MCF 10A (cell line): Measurements from ENCODE around the gene UNCX. TPM values are rescaled to one million over a fixed set of nuclear protein-coding genes. Genes with fewer than 3 reads are reported as not detected.

ENCODE experiments used
- BruUV-seq: library from RNA; stranded (reverse); fragments of 400-500 nt; replicated peaks from 2 replicates; lab custom pipeline; 2021; lab: Mats Ljungman, UMichigan
- CTCF ChIA-PET: fragments of 300-600 bp; sonication (Branson Sonifier 250); formaldehyde crosslinking; extraction: SDS; loops from one replicate; lab custom pipeline; 2021; ENCODE audit warnings: antibody characterized with exemption, inconsistent platforms; lab: Yijun Ruan, JAX
- POLR2A ChIA-PET: fragments of 300-600, 350-650 bp; sonication (Branson Sonifier 250); formaldehyde crosslinking; extraction: SDS; loops from one replicate; lab custom pipeline; 2020; ENCODE audit warnings: antibody characterized with exemption, inconsistent platforms; lab: Yijun Ruan, JAX
- DNase-seq: peaks from one replicate; pipeline ENCODE4 v3.0.0-alpha.2; 2018; ENCODE audit not compliant: unreplicated experiment
- H3K27ac Mint-ChIP-seq: one replicate; pipeline ENCODE4 v1.8.0; 2022; ENCODE audit warnings: mild to moderate bottlenecking, low read depth, mixed read lengths; ENCODE audit not compliant: unreplicated experiment
- H3K27me3 Mint-ChIP-seq: one replicate; pipeline ENCODE4 v1.8.0; 2022; ENCODE audit warnings: mixed read lengths; ENCODE audit not compliant: insufficient read depth, unreplicated experiment
- H3K36me3 Mint-ChIP-seq: one replicate; pipeline ENCODE4 v1.8.0; 2022; ENCODE audit warnings: mild to moderate bottlenecking, moderate library complexity, mixed read lengths; ENCODE audit not compliant: insufficient read depth, unreplicated experiment
- H3K4me1 Mint-ChIP-seq: one replicate; pipeline ENCODE4 v1.8.0; 2022; ENCODE audit warnings: mixed read lengths; ENCODE audit not compliant: insufficient read depth, unreplicated experiment
- H3K4me3 Mint-ChIP-seq: one replicate; pipeline ENCODE4 v1.8.0; 2022; ENCODE audit warnings: mild to moderate bottlenecking, moderate library complexity, mixed read lengths; ENCODE audit not compliant: unreplicated experiment
- H3K9me3 Mint-ChIP-seq: one replicate; pipeline ENCODE4 v1.8.0; 2022; ENCODE audit warnings: mixed read lengths; ENCODE audit not compliant: unreplicated experiment
- CTCF ChIP-seq: fragments of 200-600 bp; IDR thresholded peaks from one replicate; pipeline ENCODE4 v1.8.0; 2022; ENCODE audit warnings: antibody characterized with exemption, mild to moderate bottlenecking; ENCODE audit not compliant: unreplicated experiment
- intact Hi-C: fragments of 100-400 bp; cut with micrococcal nuclease; formaldehyde crosslinking; loops from 2 replicates; pipeline ENCODE4 v1.14.1; 2022
- total RNA-seq: library from RNA; stranded (reverse); gene quantifications from 2 replicates; pipeline ENCODE4 v1.2.3, GENCODE V29; 2022

UNCX gene
- total RNA-seq, 1 experiment from 2014 or later, result not detected

- ChIA-PET POLR2A (interaction anchor here (0.6 kb wide), 1 partner anchor 30 kb away, joined by 3 read pairs; no protein-coding TSS in a partner anchor), CTCF (no interaction called here)
- intact Hi-C loops, result no loop called here
- no peaks in the 10 kb centered on the region for H3K36me3 Mint-ChIP-seq
- H3K27ac Mint-ChIP-seq, result no peak overlapping the region
- no peaks in the 10 kb centered on the region for H3K9me3 Mint-ChIP-seq
- peaks cover 80% of the 10 kb centered on the region for H3K27me3 Mint-ChIP-seq
- BruUV-seq, result no TSS peak
- no peak for TF ChIP-seq CTCF
- H3K4me1 Mint-ChIP-seq, result no peaks in the 10 kb centered on the region
- H3K4me3 Mint-ChIP-seq, result no peak overlapping the region
- DNase-seq, result no peak
These were observed 11.3 kb downstream of the UNCX start for GRCh38 chr7:1243964-1244416.

GRCh38 chr7:1244700-1245523, 12.2 kb downstream of the UNCX start:
- CTCF ChIA-PET, result interaction anchor here (0.7 kb wide), 1 partner anchor 50 kb away, joined by 3 read pairs; no protein-coding TSS in a partner anchor

GRCh38 chr7:1245524-1246050, 12.9 kb downstream of the UNCX start:
- Mint-ChIP-seq H3K4me1 (no peaks in the 10 kb centered on the region), H3K4me3 (no peak overlapping the region), H3K36me3 (no peaks in the 10 kb centered on the region), H3K9me3 (no peaks in the 10 kb centered on the region), H3K27me3 (peaks cover 80% of the 10 kb centered on the region), H3K27ac (no peak overlapping the region)
- TF ChIP-seq CTCF, result no peak
- CTCF ChIA-PET, result interaction anchor here (0.7 kb wide), 1 partner anchor 50 kb away, joined by 3 read pairs; no protein-coding TSS in a partner anchor
- no TSS peak for BruUV-seq
- intact Hi-C loops, result no loop called here
- no peak for DNase-seq
- POLR2A ChIA-PET, result no interaction called here

More at GRCh38 chr7:1244700-1245523, 12.2 kb downstream of the UNCX start:
- H3K27me3 Mint-ChIP-seq, result peaks cover 80% of the 10 kb centered on the region
- no peak overlapping the region for H3K4me3 Mint-ChIP-seq
- DNase-seq, result no peak
- H3K36me3 Mint-ChIP-seq, result no peaks in the 10 kb centered on the region
- no peaks in the 10 kb centered on the region for H3K9me3 Mint-ChIP-seq
- intact Hi-C loops, result no loop called here
- no peak for TF ChIP-seq CTCF
- no TSS peak for BruUV-seq
- no peaks in the 10 kb centered on the region for H3K4me1 Mint-ChIP-seq
- POLR2A ChIA-PET, result no interaction called here
- no peak overlapping the region for H3K27ac Mint-ChIP-seq

- Mint-ChIP-seq H3K27me3 (peaks cover 80% of the 10 kb centered on the region), H3K27ac (no peak overlapping the region), H3K4me1 (no peaks in the 10 kb centered on the region), H3K9me3 (no peaks in the 10 kb centered on the region), H3K36me3 (no peaks in the 10 kb centered on the region), H3K4me3 (no peak overlapping the region)
- DNase-seq, result no peak
- CTCF ChIA-PET, result no interaction called here
- POLR2A ChIA-PET, result no interaction called here
- no peak for TF ChIP-seq CTCF
- no TSS peak for BruUV-seq
- intact Hi-C loops, result no loop called here
These were observed 13.6 kb downstream of the UNCX start for GRCh38 chr7:1246160-1246870.
